HL-60/S4 treated with phorbol 12-myristate 13-acetate at 8.2 ng/mL for 4 days and 3 days (cell line): ENCODE measurements around the gene DNAH14.
"Not testable (repeated sequence)": the region's sequence is repeated elsewhere in the genome, so short reads cannot be mapped to it uniquely, and the experiment has no call there.

Experiments used
- in situ Hi-C: fragments of 300-500 bp; cut with MboI; formaldehyde crosslinking; loops from 2 replicates; pipeline ENCODE4 v1.15.0; 2022; ENCODE audit warnings: low sequenced_read_pairs

Gene DNAH14

DNA sequence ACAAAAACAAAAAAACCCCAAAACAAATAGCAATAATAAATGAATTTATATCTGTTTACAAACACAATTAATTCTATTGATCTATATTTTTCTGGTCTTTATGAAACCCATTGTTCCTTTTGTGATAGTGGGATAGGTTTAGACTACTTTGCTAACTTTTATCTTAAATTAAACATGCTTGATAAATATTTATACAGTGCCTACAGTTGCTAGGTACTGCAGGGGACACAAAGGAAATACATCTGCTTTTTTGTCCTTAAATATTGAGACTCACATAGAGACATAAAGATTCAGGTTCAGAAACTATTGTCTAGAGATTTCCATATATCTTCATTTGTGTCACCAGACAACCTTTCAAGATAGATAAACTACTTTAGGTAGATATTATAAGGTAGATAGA, 8.5 kb upstream of the DNAH14 start:
- in situ Hi-C loops: no loop called here

GRCh38 chr1:224921354-224921753, 8.1 kb upstream of the DNAH14 start:
- in situ Hi-C loops: no loop called here

- in situ Hi-C loops: no loop called here
Measured at GRCh38 chr1:224922404-224923164, 6.9 kb upstream of the DNAH14 start.

GRCh38 chr1:224923726-224924125, 5.7 kb upstream of the DNAH14 start:
- in situ Hi-C loops: no loop called here

- in situ Hi-C loops: not testable (repeated sequence)
Measured at GRCh38 chr1:224927631-224928030, 1.8 kb upstream of the DNAH14 start.

DNA sequence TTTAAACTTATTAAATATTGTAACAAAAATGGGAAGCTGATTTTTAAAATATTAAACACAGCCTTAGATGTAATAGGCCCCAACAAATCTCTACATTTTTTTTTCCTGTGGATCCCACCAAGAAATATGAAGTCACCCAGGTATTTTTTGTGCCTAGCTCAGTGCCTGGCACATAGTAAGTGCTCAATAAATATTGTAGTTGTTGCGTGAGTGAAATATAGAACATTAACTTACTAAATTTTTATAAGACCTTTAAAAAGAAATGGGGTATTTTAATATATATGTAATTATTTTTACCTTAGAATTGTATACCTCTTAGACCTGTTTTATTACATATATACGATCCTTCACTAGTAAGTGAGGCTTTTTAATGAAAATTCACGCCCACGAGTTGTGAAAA, 569 bp upstream of the DNAH14 start:
- in situ Hi-C loops: no loop called here

GRCh38 chr1:224931605-224932004, 2.1 kb downstream of the DNAH14 start:
- in situ Hi-C loops: no loop called here

- in situ Hi-C loops: no loop called here
Measured at GRCh38 chr1:224932607-224933249, 3.3 kb downstream of the DNAH14 start.

DNA sequence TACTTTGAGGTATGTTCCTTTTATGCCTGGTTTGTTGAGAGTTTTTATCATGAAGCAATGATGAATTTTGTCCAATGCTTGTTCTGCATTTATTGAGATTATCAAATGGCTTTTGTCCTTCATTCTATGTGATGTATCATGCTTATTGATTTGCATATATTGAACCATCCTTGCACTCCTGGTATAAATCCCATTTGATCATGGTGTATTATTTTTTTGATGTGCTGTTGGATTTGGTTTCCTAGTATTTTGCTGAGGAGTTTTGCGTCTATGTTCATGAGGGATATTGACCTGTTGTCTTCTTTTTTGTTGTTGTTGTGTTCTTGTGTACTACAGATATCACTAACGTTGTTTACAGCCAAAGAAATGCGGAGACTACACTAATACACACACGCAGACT, 4.1 kb downstream of the DNAH14 start:
- in situ Hi-C loops: no loop called here

GRCh38 chr1:224938652-224939051, 9.2 kb downstream of the DNAH14 start:
- in situ Hi-C loops: no loop called here

DNA sequence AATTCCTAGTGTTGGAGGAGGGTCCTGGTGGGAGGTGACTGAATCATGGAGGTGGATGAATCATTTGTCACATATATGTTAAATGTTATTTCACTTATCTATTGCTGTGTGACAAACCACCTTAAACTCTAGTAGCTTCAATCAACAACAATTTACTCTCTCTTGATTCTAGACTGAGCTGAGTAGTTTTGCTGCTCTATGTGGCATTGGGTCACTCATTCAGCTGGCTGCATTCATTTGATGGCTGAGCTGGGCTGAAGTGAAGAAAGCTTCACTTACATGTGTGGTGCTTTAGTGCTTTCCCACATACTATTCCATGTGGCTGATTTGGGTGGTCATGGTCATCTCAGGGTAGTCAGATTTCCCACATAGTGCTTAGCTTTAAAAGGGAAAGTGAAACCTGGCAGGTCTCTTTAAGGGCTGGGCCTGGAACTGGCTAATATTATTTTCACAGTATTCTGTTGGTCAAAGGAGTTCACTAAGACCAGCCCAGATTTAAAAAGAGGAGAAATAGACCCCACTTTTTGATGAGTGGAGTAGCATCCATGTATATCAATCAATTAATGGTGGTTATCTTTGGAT, 10.5 kb downstream of the DNAH14 start:
- in situ Hi-C loops: no loop called here

DNA sequence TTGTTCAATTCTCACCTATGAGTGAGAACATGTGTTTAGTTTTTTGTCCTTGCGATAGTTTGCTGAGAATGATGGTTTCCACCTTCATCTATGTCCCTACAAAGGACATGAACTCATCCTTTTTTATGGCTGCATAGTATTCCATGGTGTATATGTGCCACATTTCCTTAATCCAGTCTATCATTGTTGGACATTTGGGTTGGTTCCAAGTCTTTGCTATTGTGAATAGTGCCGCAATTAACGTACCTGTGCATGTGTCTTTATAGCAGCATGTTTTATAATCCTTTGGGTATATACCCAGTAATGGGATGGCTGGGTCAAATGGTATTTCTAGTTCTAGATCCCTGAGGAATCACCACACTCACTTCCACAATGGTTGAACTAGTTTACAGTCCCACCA, 11.3 kb downstream of the DNAH14 start:
- in situ Hi-C loops: not testable (repeated sequence)

DNA sequence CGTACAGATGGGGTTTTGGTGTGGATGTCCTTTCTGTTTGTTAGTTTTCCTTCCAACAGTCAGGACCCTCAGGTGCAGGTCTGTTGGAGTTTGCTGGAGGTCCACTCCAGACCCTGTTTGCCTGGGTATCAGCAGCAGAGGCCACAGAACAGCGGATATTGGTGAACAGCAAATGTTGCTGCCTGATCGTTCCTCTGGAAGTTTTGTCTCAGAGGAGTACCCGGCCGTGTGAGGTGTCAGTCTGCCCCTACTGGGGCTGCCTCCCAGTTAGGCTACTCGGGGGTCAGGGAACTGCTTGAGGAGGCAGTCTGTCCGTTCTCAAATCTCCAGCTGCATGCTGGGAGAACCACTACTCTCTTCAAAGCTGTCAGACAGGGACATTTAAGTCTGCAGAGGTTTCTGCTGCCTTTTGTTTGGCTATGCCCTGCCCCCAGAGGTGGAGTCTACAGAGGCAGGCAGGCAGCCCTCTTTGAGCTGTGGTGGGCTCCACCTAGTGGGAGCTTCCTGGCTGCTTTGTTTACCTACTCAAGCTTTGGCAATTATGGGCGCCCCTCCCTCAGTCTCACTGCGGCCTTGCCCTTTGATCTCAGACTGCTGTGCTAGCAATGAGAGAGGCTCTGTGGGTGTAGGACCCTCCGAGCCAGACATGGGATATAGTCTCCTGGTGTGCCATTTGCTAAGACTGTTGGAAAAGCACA, 16.3 kb downstream of the DNAH14 start:
- in situ Hi-C loops: loop anchor here (5.0 kb wide), 1 partner anchor 117 kb away; no protein-coding TSS in a partner anchor

DNA sequence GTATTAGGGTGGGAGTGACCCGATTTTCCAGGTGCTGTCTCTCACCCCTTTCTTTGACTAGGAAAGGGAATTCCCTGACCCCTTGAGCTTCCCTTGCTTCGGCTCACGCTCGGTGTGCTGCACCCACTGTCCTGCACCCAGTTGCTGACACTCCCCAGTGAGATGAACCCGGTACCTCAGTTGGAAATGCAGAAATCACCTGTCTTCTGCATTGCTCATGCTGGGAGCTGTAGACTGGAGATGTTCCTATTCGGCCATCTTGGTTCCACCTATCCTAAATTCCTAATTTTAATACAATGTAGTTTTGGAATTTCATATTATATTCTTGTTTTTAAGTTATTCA, 16.8 kb downstream of the DNAH14 start:
- in situ Hi-C loops: loop anchor here (5.0 kb wide), 1 partner anchor 116 kb away; no protein-coding TSS in a partner anchor

DNA sequence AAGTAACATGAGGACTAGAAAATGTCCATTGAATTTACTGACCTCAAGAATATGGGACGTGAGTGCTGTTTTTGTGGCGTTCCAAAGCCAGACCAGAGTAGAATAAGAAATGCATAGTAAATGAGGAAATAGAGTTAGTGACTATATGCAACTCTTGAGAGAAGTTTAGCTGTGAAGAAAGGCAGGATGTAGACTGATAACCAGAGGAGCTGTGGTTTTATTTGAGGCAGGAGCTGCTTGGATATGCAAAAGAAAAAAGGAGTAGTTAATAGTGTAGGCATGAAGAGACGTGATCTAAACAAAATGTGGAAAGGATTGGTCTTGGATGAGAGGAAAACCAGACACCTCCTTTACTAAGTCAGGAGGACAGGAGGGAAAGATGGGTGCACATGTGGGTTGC, 28.2 kb downstream of the DNAH14 start:
- in situ Hi-C loops: no loop called here

- in situ Hi-C loops: no loop called here
Measured at GRCh38 chr1:224958490-224958889, 29.0 kb downstream of the DNAH14 start.

DNA sequence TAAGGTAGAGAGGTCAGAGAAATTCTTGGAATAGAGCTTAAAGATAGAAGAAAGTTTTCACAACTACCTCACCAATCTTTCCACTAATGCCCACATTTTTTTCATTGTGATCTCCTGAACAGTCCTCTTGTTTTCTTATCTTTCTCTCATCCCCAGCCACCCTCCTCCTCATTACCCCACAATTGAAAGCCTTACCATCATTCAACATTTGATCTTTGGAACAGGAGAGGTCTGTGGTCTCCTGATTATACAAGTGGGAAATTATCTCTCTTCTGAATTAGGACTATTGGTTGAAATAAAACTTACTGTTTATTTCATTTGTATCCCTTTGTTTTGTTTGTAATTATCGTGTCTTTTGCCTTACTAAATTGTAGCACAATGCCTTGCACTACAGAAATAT, 29.6 kb downstream of the DNAH14 start:
- in situ Hi-C loops: no loop called here

DNA sequence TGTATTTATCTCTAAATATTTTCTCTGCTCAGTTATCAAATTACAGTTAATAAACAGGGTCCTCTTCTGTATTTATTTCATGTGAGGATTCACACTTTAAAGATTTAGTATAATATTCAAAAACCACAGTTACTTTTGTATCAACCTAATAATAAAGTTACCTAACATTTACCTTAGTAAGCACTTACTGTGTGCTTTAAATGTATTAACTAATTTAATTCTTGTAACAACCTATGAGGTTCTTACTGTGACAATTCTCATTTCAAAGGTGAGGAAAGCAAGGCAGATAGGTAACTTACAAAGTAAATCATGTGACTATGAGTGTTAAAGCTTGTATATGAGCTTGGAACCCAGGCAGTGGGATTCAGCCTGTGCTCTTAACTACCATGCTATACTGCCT, 30.2 kb downstream of the DNAH14 start:
- in situ Hi-C loops: no loop called here

GRCh38 chr1:224980181-224980580, 50.7 kb downstream of the DNAH14 start:
- in situ Hi-C loops: no loop called here

GRCh38 chr1:224981922-224982354, 52.5 kb downstream of the DNAH14 start:
- in situ Hi-C loops: not testable (repeated sequence)

DNA sequence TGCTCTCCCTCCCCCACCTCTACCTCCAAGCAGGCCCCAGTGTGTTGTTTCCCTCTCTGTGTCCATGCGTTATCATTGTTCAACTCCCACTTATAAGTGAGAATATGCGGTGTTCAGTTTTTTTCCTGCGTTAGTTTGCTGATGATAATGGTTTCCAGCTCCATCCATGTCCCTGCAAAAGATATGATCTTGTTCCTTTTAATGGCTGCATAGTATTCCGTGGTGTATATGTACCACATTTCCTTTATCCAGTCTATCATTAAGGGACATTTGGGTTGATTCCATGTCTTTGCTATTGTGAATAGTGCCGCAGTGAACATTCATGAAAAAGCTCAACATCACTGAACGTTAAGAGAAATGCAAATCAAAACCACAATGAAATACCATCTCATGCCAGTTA, 58.6 kb downstream of the DNAH14 start:
- in situ Hi-C loops: no loop called here

- in situ Hi-C loops: no loop called here
Measured at GRCh38 chr1:224989615-224990014, 60.1 kb downstream of the DNAH14 start.
